GM10248 (cell line): ENCODE results near the gene STOX2.

ENCODE experiments used
- CTCF ChIA-PET: fragments of 300-600 bp; sonication (Branson Sonifier 250); formaldehyde crosslinking; extraction: SDS; loops from one replicate; lab custom pipeline; 2021; ENCODE audit warnings: antibody characterized with exemption; lab: Yijun Ruan, JAX
- POLR2A ChIA-PET: fragments of 350-650 bp; sonication (Branson Sonifier 250); formaldehyde crosslinking; extraction: SDS; loops from one replicate; lab custom pipeline; 2020; ENCODE audit warnings: antibody characterized with exemption; lab: Yijun Ruan, JAX
- DNase-seq: peaks from one replicate; pipeline ENCODE4 v3.0.0; 2012; ENCODE audit errors: extremely low spot score
- CTCF ChIP-seq: IDR thresholded peaks from 2 replicates; pipeline ENCODE4 v1.5.1; 2012; ENCODE audit warnings: mild to moderate bottlenecking, low read depth; ENCODE audit errors: extremely low read depth, missing control alignments, control extremely low read depth

STOX2 gene

GRCh38 chr4:183989461-183989860, 84.4 kb downstream of the STOX2 start:
- no peak for DNase-seq
- TF ChIP-seq CTCF: no peak
- CTCF ChIA-PET: no interaction called here
- POLR2A ChIA-PET: no interaction called here

- ChIA-PET CTCF (no interaction called here), POLR2A (no interaction called here)
- no peak for TF ChIP-seq CTCF
- no peak for DNase-seq
Measured at GRCh38 chr4:183989931-183990330, 84.8 kb downstream of the STOX2 start.

GRCh38 chr4:183993676-183994075, 88.6 kb downstream of the STOX2 start:
- POLR2A ChIA-PET: no interaction called here
- DNase-seq: no peak
- CTCF ChIA-PET: interaction anchor here (1.4 kb wide), 1 partner anchor 9 kb away, joined by 4 read pairs; no protein-coding TSS in a partner anchor
- no peak for TF ChIP-seq CTCF

- ChIA-PET CTCF (no interaction called here), POLR2A (no interaction called here)
- DNase-seq: no peak
- no peak for TF ChIP-seq CTCF
Measured at GRCh38 chr4:183995570-183995969, 90.5 kb downstream of the STOX2 start.

GRCh38 chr4:183996868-183997267, 91.8 kb downstream of the STOX2 start:
- ChIA-PET CTCF (no interaction called here), POLR2A (no interaction called here)
- no peak for DNase-seq
- TF ChIP-seq CTCF: no peak

- POLR2A ChIA-PET: no interaction called here
- DNase-seq: no peak
- TF ChIP-seq CTCF: no peak
- CTCF ChIA-PET: no interaction called here
Measured at GRCh38 chr4:183999435-183999834, 94.3 kb downstream of the STOX2 start.
